ENCODE measurements around the gene CLP1.

The CLP1 gene

DNA sequence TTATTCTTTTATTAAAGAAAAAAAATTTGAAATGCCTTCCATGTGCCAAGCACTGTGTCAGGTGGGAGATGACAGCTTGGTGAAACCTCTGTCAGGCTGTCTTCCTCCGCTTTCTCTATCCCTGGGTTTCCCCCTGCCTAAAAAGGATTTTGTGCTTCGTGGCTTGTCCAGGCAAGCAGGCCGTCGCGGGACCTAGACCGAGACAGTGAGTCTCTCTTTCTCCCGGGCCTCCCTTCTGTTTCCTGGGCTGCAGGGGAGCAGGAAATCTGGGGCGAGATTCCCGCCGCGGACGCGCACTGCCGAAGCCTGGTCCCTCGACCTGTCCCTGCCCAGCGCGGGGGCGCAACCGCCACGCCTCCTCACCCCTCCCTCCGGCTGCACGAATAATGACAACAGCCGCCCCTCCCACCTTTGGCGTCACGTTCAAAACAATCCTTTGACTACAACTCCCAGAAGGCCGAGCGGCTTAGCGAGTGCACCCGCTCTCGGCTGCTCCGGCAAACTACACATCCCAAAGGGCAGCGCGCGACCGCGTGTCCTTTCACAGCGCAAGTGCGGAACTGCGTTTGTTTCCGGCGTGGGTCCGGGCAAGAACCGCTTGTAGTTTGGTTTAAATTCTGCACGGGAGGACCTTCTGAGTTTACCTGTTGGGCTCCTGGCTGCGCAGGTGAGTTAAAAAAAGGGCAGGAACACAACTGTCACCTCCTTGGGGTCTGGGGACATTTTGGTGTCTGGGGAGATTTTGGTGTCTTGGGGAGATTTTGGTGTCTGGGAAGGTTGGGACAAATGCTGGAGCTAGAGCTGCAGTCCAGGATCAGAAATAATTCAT is at the start of gene CLP1:
Gene CLP1 (plus strand): TSS at position 569 of the 829 bp plus-strand sequence. CDS start 1,715 bp downstream, outside the sequence.
- DNase-seq: peak; percentile 99 to 100 (median 100)

DNA sequence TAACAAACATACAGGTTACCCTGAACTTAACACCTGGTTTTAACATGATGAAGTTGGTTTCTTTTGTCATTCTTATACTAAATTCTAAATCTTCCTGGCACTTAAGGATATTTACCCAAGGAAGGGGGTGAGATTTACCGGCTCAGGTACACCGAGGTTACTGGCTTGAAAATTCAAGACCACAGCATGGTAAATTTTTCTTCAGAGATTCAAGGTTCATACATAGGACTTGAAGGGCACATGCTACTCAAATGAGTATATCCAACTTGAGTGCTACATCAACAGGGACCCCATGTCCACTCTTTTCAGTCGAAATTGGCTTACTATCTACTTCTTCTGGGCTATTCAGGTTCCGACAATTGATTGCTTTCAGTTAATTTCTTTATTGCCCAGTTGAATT is 47.4 kb upstream of the CLP1 start:
- no peak for DNase-seq

DNA sequence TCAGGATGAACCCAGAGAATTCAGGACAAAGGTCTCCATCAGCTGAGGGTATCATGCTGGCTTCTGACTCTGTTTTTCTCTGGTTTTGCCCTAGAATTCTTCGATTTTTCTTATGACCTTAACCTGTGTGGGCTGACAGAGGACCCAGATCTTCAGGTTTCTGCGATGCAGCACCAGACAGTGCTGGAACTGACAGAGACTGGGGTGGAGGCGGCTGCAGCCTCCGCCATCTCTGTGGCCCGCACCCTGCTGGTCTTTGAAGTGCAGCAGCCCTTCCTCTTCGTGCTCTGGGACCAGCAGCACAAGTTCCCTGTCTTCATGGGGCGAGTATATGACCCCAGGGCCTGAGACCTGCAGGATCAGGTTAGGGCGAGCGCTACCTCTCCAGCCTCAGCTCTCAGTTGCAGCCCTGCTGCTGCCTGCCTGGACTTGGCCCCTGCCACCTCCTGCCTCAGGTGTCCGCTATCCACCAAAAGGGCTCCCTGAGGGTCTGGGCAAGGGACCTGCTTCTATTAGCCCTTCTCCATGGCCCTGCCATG is 43.3 kb upstream of the CLP1 start:
- no peak for DNase-seq

DNA sequence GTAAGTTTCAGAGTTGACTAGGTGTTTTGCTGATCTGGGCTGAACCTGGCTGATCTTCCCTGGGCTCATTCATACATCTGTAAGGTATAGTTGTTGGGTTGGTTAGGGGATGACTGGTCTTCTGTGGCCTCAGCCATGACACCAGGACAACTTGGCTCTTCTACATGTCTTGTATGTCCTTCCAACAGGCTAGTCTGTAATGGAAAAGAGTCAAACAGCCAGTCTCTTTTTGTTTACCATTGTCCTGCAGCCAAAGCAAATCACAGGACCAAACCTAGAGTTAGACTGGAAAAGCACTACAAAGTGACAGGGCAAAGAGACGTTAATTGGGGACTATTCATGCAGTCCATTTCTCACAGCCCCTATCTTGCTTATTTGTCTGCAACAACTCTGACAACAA is 42.3 kb upstream of the CLP1 start:
- DNase-seq: no peak

DNA sequence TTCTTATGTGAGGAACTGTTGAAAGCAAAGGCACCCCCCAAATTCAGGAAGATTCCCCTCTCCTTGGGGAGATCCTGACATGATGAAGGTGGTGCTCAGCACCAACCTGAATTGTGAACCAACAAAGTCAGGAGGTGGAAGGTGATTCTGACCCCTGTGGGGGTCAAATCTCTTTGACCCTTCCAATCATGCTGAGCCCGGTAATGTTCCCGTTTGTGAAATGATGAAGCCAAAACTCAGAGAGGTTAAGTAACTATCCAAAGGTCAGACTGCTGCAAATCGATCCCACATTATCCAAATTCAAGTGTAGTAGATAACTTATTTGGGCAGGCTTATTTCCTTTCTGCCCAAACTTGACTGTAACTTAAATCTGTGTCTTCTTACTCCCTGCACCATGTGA is 41.0 kb upstream of the CLP1 start:
- no peak for DNase-seq

DNA sequence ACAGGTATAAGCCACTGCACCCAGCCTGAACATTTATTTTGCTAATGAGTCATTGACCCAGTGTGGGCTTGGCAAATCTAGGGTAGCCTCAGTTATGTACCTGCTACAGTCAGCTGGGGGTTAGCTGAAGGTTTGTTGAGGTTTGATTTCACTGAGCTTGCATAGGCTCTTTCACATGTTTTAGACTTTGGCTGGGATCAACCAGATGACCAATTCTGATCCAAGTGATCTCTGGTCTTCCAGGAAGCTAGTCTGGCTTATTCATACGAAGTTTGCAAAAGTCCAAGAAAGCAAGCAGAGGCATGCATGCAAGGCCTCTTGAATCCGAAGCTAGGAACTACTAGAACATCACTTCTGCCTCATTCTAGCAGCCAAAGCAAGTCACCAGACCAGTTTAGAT is 39.1 kb upstream of the CLP1 start:
- no peak for DNase-seq

DNA sequence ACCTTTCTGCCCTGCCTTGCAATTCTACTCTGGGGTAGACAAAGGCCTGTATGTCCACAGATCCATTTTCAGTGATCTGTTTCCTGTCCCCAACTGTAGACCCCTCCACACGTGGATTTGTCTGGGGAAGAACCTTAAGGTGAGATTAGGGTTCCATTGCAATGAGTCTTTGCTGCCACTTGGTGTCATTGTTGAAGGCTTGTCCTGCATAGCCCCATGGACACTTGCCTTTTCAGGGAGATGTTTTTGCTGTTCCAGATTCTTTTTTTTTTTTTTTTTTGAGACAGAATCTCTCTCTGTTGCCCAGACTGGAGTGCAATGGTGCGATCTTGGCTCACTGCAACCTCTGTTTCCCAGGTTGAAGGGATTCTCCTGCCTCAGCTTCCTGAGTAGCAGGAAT is 38.2 kb upstream of the CLP1 start:
- no peak for DNase-seq

DNA sequence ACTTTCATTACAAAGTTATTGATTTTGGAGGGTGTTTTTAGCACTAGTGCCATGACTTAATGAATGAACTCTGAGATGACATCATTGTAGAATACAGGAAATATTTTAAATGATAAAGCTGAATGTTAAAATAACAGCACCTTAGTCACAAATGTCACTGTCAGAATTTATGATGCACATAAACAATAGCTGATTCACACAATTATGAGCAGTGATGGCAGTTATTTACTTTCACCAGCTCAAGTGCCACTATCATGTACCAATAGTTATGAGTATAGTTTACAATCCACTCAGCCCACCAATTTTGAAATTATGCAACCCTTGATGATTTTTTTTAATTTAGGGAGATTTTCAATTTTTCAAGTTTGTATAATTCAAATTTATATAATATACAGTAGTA is 37.1 kb upstream of the CLP1 start:
- no peak for DNase-seq

DNA sequence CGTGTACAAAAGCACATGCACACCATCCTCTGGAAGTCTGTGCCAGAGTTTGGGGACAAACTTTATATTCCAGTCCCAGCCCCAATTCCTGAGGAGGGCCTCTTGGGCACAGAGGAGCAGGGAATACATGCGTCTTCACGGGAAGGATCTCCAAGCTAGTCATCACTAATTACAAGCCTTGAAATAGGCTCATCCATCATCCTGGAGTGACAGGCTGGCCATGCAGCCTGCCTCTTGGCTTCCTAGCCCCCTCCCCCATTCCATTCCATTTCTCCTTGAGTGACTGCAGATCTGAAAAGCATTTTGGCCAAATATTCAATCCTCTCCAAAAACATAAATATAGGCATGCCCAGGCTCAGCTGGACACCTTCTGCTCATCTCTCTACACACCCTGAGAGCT is 35.3 kb upstream of the CLP1 start:
- no peak for DNase-seq

DNA sequence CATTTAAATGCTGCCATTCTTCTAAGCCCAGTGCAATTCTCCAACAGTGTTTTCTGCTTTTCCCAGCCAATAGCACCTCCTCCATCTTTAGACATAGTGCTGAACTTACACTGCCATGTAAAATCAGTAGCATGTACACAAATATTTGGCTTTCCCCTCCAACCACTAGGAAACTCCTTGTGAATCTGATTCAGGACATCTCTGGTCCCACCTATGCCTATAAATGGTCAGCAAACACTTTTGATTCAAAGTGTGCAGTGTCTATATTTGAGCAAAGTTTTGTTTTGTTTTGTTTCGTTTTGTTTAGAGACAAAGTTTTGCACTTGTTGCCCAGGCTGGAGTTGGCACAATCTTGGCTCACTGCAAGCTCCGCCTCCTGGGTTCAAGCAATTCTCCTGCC is 32.7 kb upstream of the CLP1 start:
- DNase-seq: no peak

DNA sequence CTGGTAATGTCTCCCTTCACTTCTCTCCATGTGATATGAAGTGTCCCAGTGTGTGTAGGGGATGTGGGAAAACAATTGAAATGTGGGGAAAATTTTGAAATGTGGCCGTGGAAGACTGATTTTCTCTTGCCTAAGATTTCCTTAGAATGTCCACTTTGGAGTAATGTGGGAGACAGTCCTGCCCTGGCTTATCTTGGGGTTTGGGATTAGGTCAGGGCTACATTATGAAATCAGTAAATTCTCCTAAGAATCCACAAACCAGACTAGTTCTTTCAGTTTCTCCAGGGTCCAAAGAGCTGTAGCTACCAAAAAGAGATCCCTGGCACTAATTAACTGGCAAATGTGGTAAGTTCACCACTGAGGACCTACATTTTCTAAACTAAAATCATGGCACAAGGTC is 30.7 kb upstream of the CLP1 start:
- no peak for DNase-seq

DNA sequence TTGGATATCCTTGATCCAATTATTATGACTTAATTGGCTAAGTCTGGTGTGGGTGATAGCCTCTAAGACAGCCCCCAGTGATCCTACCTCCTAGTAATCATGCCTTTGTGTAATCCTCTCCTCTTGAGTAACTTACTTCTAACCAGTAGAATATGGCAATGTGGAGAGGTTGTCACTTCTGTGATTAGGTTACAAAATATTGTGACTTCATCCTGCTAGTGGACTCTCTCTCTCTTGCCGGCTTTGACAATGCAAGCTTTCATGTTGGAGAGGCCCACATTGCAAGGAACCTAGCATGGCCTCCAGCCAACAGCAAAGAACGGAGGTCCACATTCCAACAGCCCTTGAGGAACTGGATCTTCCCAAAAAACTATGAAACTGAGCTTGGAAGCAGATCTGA is 27.4 kb upstream of the CLP1 start:
- no peak for DNase-seq

DNA sequence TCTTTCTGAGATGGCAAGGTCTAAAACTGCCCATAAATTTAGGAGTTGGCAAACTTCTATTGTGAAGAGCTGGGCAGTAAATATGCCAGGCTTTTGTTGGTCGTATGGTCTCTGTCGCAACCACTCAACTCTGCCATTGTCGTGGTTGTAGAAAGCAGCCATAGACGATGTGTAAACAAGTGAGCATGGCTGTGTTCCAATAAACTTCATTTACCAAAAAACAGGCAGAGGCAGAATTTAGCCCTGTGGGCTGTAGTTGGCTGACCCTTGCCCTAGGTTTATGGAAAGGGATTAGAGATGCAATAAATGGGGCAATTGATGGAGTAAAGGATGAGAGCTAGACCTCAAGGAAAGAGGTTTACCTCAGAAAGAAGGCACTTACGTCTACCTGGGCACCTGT is 25.4 kb upstream of the CLP1 start:
- no peak for DNase-seq

DNA sequence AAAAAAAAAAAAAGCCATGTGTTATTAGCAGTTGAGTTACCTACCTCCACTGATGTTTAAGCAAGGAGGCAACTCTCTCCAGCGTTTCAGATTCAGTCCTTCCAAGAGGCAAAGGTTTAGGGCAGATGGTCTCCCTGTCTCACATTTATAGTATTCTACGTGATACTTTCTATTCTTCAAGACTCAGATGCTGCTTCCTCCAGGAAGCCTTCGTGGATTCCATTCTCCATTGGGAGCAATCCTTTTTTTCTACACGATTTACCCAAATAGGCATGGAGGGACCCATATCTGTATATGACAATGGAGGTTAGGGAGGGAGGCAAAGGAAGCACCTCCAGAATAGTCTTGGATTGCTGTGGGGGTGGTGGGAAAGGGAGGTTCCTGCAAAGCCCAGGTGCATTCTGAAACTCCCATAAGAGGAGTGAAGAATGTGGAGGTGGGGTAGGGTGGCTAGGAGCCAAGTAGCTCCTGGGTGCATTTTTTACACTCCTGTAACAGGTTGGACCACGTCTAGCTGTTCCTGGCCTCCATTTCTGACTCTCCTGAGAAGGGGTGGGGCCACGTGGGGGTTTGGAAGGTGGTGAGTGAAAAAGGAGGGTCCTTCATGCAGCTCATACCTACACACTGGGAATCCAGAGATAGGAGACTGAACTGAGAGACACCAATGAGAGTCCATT is 24.0 kb upstream of the CLP1 start:
- DNase-seq: no peak

DNA sequence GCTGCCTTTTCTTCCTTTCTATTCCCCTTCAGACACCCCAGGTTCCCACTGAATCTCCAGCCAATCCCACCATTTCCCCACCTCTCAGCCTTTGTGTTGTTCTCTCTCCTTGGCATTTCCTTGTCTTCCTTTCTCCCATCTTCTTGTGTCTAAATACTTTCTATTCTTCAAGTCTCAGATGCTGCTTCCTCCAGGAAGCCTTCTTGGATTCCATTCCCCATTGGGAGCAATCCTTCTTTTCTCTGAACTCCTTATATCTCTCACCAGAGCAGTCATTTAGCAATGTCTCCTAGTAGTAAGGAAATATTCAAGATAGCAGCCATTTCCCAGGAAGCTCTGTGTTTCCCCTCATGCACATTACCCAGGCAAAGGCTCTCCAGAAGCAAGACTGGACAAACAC is 23.3 kb upstream of the CLP1 start:
- no peak for DNase-seq

DNA sequence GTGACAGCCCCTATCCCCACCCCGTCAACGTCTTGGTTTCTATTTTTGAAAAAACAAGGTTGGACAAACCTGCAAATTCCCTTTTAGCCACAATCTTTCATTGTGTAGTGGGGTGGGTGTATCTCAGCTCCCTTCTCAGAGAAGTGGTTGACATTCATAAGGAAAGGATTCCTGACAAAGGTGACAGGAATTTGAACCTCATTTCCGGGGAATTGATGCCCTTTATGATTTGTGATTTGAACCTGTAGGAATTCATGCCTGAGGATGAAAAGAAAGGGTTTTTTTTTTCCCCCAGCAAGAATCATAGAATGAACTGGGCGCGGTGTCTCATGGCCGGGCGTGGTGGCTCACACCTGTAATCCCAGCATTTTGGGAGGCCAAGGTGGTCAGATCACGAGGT is 22.3 kb upstream of the CLP1 start:
- DNase-seq: no peak

DNA sequence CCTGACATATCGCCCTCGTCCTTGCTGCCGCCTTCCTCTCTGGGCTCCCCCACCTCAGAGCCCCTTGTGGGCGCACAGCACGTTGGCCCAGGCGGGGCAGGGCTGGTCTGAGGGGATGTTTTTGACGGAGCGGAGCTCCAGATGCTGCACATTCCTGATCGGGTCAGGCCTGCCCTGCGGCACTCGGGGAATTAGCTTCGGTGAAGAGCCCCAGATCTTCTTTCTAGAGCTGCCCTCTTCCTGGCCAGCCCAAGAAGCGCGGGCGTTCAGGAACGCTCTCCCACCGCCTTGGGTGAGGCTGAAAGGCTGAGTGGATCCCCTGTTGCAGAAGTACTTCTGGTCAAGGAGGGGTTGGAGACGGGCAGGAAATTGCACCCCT is 19.9 kb upstream of the CLP1 start:
- no peak for DNase-seq

DNA sequence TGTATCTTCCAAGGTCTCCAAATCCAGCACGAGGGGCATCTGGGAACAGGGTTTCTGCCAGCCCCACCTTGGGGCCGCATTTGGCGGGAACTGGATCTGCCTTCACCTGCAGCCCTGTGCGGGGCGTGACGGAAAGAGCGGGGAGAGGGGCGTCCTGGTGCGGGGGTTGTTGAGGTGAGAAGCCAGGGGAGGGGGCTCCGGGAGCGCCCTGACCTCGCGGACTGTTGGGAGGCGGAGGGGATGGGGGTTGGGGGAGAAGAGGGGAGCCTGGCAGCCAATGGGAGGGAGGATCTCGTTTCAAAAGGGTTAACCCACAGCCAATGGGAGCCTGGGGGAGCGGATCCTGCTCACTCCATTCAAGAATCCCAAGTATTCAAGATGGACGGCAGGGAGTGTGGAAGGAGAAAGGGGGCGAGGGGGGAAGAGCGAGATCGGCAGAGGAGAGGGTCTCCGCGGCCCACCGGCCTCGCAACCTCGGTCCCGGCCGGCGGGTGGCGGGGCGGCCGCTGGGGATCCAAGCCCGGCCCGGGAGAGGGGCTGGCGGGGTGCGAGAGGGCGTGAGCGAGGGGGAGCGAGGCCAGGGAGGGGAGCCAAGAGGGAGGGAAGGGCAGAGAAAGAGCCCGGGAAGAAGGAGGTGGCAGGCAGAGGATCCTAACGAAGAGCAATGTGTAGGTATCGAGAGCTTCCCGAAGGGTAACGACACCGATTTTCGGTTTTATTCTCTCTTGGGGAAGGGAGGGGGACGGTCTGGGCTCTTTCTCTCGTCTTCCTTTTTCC is 19.4 kb upstream of the CLP1 start:
- no peak for DNase-seq

DNA sequence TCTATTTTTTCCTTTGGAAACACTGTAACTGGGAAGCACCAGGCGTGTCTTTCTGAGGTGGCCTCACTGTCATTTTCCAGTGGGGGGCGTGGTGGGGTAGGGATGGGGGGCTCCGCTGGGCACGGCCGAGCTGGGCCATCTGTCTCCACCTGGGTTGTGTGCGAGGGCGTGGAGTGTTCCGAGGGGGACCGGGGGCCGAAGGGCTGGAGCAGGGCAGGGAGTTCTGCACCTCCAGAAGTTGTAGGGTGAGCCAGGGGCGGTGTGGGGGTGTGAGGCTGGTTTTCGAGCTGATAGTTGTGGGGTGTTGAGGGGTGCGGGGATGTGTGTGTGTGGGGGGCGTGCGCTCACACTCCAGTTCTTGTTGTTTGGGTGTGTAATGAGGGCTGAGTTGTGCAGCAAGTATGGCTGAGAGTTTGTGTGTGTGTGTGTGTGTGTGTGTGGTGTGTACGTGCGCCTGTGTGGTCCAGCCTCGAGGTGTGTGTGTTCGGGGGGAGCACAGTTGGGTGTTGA is 18.7 kb upstream of the CLP1 start:
- DNase-seq: no peak

DNA sequence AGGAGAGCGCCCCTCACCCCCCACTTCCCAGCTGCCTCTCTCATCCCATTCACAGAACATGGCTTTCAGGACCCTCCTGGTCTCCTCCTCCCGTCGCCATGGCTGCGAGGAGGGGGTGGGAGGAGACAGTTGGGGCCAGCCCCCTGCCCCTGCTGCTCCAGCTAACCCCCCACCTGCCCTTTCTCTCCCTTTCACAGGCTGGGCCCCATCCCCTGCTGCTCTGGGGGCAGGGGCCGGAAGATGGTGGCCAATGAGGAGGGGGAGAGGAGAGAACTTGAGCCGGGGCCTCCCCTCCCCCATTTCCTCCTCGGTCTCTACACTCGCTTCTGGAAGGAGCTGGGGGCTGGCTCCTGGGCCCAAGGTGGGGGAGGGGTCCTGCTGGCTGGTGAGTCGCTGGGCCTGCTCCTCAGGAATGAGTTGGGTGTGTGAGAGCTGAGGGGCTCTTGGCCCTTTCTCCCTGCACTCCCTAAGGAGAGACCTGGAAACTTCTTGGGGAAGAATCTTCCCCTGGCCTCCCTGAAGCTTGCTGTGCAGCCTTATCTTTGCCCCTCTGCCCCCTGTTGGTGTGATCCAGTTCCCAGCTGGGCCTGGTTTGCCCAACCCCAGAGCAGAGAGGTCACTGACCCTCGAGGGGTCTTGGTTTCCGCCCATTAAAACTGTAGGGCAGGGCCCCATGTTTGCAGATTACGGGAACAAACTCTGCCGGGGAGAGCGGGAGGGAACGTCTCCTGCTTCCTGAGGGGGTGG is 18.1 kb upstream of the CLP1 start:
- no peak for DNase-seq

DNA sequence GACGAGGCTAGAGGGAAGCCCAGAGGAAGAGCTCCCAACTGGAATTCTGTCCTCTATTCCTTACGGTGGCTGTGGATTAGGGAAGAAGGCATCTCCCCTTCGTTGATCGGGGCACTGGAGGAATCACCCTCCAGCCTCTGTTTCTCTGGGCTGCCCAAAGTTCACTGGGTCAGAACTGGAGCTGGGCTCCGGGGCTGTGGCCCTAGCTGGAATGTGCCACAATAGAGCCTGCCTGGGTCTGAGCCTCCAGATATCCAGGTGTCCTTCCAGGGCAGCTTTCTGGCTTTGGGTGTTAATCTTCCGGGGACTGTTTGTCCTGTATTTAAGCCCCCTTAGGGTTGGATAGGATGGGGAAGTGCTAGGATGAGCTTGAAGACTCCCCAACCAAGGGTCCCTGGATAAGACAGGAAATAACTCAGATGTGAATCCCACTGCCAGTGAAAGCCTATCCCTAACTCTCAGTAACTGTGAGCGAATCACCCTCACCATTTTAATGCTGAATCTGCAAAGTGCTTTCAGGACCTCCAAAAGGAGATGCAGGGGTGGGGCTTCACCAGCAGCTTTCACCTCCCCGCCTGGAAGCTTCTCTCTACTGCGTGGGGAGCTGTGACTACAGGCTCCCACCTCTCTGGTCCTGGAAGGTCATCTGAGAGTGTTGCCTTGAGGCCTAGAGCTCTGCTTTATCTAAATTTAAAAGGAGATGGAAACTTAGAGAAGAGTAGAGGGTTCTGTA is 17.3 kb upstream of the CLP1 start:
- DNase-seq: no peak
